Measurements from ENCODE around the gene KIF6.
"Not testable (repeated sequence)": the region's sequence is repeated elsewhere in the genome, so short reads cannot be mapped to it uniquely, and the experiment has no call there.

DNA sequence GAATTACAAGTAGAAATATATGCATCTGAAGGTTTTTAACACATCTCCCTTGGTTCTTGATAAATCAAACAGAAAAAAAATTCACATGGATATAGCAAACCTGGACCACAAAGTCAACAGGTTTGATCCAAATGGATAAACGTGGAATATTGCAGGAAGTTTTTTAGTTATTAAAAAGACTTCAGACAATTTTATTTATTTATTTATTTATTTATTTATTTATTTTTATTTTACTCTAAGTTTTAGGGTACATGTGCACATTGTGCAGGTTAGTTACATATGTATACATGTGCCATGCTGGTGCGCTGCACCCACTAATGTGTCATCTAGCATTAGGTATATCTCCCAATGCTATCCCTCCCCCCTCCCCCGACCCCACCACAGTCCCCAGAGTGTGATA lies 47.9 kb downstream of the KIF6 start:
- TF ChIP-seq, protein P1, sequence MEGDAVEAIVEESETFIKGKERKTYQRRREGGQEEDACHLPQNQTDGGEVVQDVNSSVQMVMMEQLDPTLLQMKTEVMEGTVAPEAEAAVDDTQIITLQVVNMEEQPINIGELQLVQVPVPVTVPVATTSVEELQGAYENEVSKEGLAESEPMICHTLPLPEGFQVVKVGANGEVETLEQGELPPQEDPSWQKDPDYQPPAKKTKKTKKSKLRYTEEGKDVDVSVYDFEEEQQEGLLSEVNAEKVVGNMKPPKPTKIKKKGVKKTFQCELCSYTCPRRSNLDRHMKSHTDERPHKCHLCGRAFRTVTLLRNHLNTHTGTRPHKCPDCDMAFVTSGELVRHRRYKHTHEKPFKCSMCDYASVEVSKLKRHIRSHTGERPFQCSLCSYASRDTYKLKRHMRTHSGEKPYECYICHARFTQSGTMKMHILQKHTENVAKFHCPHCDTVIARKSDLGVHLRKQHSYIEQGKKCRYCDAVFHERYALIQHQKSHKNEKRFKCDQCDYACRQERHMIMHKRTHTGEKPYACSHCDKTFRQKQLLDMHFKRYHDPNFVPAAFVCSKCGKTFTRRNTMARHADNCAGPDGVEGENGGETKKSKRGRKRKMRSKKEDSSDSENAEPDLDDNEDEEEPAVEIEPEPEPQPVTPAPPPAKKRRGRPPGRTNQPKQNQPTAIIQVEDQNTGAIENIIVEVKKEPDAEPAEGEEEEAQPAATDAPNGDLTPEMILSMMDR (IDR thresholded peaks at IDR 0.05; ENCODE audit: insufficient read depth, low read length, poor library complexity, severe bottlenecking), result not testable (repeated sequence)
- not testable (repeated sequence) for TF ChIP-seq EZH2phosphoT487 (conservative IDR thresholded peaks at IDR 0.05; ENCODE audit: low read length)
